Smooth muscle cell of the pulmonary artery (primary cell): ENCODE measurements around the gene APP. TPM values are rescaled to one million over a fixed set of nuclear protein-coding genes. Genes with fewer than 3 reads are reported as not detected.

ENCODE experiments used
- total RNA-seq: library from RNA; depleted of rRNA; stranded (reverse); fragments of >200 nt; gene quantifications from 2 replicates; pipeline ENCODE4 v1.2.3, GENCODE V29; 2014

APP gene
- total RNA-seq = 654 and 940 TPM in 2 replicates

GRCh38 chr21:26170471-26171257 is at the start of gene APP:
Gene APP (minus strand): TSS chr21:26170770. CDS start chr21:26170620, 150 bp downstream.

